SKM-1 (cell line): ENCODE data around the gene CERS2.

Experiments used
- DNase-seq: peaks from one replicate; lab custom pipeline; 2025; ENCODE audit not compliant: unreplicated experiment; lab: John Stamatoyannopoulos, UW

Gene CERS2

GRCh38 chr1:150974580-150975478 is at the start of gene CERS2:
TSS of gene CERS2 (minus strand) at chr1:150974835. CDS start at chr1:150969090, 5,745 bp downstream.
- no peak for DNase-seq

- no peak for DNase-seq
Measured at GRCh38 chr1:151013518-151013917, 38.9 kb upstream of the CERS2 start.

- no peak for DNase-seq
Measured at GRCh38 chr1:151012684-151013471, 38.2 kb upstream of the CERS2 start.

GRCh38 chr1:151011154-151011850 is 36.7 kb upstream of the CERS2 start:
- DNase-seq, result no peak

- no peak for DNase-seq
Measured at GRCh38 chr1:151010346-151010726, 35.7 kb upstream of the CERS2 start.

- no peak for DNase-seq
Measured at GRCh38 chr1:151009674-151010345, 35.2 kb upstream of the CERS2 start.

GRCh38 chr1:151009206-151009587 is 34.6 kb upstream of the CERS2 start:
- DNase-seq, result no peak

GRCh38 chr1:151008244-151009205 is 33.9 kb upstream of the CERS2 start, which contains the start of gene PRUNE1:
TSS of gene PRUNE1 (plus strand) at chr1:151008449. CDS start at chr1:151008633, 184 bp downstream.
- peak; percentile 97 for DNase-seq

- DNase-seq, result no peak
Measured at GRCh38 chr1:151007853-151008243, 33.2 kb upstream of the CERS2 start.

- DNase-seq, result peak; percentile 93
Measured at GRCh38 chr1:151006327-151007052, 31.9 kb upstream of the CERS2 start, which contains the start of gene MINDY1. TSS of gene MINDY1 (minus strand) at chr1:151006902. CDS start at chr1:151002617, 4,285 bp downstream.

- no peak for DNase-seq
Measured at GRCh38 chr1:151005729-151006319, 31.2 kb upstream of the CERS2 start.

- DNase-seq, result peak; percentile 92
Measured at GRCh38 chr1:151003180-151003579, 28.5 kb upstream of the CERS2 start.

GRCh38 chr1:151002611-151003010 is 28.0 kb upstream of the CERS2 start:
- no peak for DNase-seq

GRCh38 chr1:151002051-151002450 is 27.4 kb upstream of the CERS2 start:
- peak; percentile 68 for DNase-seq

- peak; percentile 82 for DNase-seq
Measured at GRCh38 chr1:151001602-151002001, 27.0 kb upstream of the CERS2 start.

- no peak for DNase-seq
Measured at GRCh38 chr1:151000408-151000807, 25.8 kb upstream of the CERS2 start.

GRCh38 chr1:150999926-151000325 is 25.3 kb upstream of the CERS2 start:
- no peak for DNase-seq

- DNase-seq, result no peak
Measured at GRCh38 chr1:150999051-150999674, 24.5 kb upstream of the CERS2 start.
